Stimulated activated CD8-positive, alpha-beta memory T cell treated with anti-CD3 and anti-CD28 coated beads, Interleukin-12 subunit alpha, Interleukin-12 subunit beta, amount 100 ng/mL, for 24 hours (primary cell): Measurements from ENCODE around the gene IFT122.
"Not testable (repeated sequence)": the region's sequence is repeated elsewhere in the genome, so short reads cannot be mapped to it uniquely, and the experiment has no call there.

Source experiments
- DNase-seq: peaks from one replicate; pipeline ENCODE4 v3.0.0-alpha.2; 2020; ENCODE audit errors: extremely low read depth

Gene IFT122

DNA sequence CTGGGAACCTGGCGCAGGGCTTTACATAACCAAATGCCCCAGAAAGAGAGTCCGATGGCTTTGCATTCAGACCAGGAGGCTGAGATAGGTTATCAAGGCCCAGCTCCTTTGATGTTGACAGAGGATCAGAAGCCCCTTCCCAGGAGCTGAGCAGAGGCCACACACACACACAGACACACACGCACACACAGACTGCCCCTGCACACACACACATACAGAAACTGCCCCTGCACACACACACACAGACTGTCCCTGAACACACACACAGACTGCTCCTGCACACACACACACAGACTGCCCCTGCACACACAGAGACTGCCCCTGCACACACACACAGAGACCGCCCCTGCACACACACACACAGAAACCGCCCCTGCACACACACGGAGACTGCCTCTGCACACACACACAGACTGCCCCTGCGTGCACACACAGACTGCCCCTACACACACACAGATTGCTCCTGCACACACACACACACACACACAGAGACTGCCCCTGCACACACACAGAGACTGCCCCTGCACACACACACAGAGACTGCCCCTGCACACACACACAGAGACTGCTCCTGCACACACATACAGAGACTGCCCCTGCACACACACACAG is 75.9 kb downstream of the IFT122 start:
- DNase-seq: not testable (repeated sequence)

DNA sequence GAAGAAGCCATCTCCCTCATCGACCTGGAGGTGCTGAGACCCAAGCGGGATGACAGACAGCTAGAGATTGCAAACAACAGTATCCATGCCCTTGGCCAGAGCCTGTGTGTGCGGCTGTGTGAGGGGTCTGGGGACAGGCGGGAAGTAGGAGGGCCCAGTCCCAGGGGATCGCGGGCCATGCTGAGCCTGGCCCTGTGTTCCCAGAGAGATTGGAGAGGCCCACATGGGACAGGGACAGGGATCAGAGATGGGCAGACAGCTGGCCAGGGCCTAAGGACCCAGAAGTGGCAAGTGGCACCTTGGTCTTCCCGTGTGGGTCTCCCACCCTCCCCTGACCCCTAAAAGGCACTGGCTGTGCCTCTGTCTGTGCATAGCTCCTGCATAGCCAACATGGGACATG is 77.5 kb downstream of the IFT122 start:
- DNase-seq: no peak

DNA sequence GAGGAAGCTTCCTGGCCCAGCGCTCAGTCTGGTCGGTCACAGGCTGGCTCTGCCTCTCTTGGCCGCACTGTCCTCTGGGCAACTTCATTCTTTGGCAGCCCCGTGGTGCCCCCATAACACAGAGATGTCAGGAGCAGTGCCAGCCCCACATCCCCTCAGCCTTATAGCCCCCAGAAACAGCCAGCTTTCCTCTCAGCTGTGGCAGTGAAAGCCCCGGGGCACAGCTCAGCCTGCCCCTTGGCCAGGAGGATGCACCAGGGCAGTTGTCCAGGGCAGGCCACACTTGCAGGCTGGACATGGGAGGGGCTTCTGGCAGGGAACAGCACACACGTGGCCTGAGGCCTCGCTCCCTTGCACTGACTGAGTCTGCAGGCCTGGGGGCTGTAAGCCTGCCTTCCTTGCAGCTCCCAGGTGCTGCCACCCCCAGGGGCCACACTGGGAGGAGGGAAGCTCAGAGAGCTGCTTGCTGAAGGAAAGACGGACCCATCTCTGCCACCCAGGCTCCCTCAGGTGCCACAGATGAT is 78.1 kb downstream of the IFT122 start:
- DNase-seq: no peak

DNA sequence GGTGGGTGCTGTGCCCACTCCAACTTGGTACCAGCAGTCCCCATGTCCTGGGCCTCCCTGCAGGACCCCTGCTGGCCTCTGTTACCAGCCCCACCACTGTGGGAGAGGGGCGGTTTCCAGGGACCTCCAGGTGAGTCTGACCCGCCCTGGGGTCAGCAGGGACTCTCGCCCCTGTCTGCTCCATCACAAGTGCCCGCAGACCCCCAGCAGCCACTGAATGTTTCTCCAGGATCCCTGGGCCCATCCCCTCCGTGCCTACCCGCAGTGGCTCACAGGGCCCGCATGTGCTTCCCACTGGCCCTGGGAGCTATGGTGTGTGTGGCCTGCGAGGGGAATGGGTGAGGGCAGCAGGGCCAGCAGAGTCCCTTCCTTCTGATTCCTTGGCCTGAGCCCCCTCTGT is 78.6 kb downstream of the IFT122 start:
- DNase-seq: no peak

DNA sequence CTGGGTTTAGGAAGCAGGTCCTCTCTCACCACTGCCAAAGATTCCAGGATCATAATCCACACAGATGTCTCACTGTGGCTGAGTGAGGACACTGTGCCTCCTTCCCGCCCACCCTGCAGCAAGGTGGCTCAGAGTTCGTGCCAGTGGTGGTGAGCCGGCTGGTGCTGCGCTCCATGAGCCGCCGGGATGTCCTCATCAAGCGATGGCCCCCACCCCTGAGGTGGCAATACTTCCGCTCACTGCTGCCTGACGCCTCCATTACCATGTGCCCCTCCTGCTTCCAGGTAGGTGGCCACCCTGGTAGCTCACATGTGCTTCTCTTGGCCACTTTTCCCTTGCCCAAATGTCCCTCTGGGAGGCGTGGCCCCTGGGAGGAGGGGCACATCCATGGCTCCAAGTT is 79.4 kb downstream of the IFT122 start:
- no peak for DNase-seq

DNA sequence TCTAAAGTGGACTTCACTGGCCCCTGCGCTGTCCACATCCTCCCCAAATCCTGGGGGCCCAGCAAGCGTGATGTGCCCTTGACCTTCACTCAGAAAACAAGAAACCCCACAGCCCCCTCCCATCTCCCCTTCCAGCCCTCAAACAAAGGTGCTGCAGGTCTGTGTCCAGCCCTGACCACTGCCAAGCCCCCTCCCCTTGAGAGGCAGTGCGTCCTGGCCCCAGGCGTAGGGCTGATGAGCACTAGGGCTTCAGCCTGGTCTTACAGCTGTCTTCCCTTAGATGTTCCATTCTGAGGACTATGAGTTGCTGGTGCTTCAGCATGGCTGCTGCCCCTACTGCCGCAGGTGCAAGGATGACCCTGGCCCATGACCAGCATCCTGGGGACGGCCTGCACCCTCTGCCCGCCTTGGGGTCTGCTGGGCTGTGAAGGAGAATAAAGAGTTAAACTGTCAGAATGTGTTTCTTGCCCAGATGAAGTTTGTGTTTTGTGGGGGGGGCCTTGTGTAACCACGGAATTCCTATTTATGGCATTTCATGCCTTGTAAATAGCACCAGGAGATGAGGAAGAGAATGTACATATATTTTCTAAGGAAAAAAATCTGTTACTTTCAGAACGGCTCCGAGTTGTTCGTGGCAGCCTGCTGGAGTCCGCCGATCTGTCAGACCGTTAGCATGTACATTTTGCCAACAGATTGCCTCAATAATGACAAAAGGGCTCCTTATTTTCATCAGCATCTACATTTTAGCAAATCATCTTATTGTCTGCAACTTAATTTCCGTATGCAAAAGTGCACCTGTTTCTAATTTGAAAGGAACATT is 80.1 kb downstream of the IFT122 start:
- no peak for DNase-seq

DNA sequence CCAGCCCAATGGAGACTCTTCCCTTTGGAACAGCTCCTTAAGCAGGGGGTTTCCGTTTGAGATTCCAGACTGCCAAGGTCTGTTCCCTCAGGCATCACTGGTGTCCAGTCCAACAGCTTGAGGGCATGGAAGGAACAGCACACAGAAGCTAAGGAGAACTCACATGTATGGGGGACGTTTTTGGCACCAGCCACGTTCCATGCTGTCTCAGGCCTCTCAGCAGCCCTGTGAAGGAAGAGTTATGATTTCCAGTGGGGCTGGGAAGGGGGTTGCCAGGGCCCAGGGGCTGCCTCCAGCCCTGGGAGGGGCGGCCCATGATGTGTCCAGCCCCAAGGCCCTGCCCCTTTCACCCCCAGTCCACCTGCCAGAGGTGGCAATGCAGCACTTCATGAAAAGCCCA is 80.9 kb downstream of the IFT122 start:
- no peak for DNase-seq

DNA sequence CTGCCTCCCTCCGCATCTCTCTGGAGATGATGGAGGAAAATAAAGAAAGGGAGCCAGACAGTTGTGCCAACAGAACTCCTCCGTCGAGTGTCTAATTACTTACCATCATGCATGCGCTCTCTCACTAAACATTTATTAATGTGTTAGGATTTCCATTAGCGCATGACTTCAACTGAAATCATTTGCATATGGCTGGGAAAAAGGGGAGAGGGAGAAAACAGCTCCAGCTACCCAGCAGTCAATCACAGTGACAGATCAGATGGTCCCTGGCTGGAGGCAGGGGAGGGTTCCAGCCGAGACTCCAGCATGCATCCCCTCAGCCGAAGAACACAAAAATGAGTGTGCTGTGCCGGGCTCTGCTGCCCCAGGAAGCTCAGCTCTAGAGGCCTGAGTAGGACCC is 81.6 kb downstream of the IFT122 start:
- DNase-seq: no peak

DNA sequence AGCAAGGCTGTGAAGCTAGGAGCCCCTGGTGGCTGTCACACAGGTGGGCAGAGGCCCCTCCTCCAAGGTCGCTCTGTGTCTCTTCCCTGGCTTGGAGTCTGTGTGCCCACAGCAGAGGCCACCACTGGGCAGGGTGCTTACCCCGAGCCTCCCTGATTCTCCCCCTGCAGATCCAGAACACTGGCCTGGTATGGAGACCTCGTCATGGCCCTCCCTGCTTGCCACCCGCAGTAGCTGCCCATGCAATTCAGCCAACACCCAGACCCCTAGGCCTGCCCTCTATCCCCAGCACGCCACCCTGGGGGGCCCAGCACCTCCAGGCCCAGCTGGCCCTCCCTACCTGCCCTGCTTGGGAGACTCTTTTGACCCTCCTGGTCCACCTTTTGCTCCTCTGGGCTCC is 82.9 kb downstream of the IFT122 start:
- DNase-seq: no peak

DNA sequence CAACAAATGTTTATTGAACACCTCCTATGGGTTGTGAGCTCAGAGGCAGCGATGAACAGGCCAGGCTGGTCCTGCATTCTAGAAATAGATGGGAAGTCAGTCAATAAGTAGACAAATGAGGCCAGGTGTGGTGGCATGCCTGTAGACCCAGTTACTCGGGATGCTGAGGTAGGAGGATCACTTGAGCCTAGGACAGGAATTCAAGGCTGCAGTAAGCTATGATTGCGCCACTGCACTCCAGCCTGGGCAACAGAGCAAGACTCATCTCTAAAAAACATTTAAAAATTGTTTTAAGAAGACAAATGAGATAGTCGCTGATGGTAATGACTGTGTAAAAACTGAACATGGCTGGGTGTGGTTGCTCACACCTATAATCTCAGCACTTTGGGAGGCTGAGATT is 84.1 kb downstream of the IFT122 start:
- no peak for DNase-seq

DNA sequence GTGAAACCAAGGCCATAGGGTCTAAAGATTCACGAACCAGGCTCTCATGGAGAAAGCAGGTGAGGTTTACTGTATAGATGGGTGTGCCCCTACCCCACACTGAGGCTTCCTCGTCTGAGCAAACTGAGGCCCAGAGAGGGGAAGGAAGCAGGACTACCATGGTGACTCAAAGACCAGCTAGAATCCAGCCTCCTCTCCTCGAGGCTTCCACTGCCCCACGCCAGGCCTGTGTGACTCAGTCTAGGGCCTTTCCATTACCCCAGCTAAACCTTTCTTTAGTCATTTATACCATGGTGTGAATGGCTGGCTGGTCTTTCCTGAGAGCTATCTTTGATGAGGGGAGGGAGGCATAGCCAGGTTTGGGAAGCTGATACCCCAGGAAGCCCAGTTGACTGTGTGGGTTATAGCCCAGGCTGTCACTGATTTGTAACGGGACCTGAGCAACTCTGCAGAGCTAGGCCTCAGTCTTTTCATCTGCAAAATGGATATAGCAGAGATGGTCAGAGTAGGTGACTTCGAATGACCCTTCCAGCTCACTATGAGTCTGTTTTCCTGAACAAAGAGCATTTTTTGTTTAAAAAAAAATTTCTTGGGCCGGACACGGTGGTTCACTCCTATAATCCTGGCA is 85.4 kb downstream of the IFT122 start:
- DNase-seq: no peak

DNA sequence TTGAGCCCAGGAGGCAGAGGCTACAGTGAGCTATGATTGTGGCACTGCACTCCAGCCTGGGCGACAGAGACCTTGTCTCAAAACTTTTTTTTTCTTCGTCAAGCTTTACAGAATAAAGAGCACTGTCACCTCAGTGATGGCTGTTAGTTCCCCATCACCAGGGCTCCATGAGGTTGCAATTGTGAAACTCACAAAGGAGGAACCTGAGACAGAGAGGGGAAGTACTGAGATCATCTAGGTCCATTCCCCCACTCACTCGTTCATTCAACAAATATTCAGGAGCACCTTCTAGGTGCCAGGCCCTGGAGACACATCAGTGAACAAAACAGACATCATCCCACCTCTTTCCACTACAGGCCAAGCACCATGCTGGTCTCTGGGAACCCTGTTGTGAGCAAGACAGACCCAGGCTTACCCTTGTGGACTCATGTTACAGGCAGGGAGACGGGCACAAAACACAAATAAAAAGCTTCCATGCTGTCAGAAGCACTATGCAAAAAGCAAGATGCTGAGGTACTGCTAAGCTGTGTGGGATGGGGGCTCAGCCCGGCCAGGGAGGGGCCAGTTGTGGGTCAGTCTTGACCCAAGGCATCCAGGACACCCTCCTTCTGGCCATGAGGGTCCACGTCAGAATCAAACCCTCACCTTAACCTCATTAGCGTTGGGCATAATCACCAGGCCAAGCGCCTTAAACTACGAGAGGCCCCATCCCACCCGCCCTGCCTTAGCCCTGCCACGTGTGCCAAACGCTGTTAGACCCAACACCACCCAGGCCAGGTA is 86.3 kb downstream of the IFT122 start:
- DNase-seq: no peak

DNA sequence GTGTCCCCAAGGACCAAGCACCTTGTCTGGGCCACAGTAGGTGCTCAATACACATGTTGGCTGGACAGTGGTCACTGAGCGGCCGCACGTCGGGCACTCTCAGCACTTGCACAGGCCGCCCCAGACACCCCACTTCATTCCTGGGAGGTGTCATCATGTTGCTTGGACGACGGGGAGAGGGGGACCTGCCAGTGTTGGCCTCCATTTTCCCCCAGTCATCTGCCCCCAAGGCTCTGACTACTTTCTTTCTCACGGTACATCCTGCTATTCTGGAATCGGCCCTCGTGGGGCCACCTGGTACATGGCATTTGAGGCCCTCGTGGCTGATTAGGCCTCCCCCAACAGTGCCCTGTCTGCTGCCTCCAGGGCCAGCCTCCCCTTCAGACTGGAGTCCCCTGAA is 87.2 kb downstream of the IFT122 start:
- DNase-seq: no peak

DNA sequence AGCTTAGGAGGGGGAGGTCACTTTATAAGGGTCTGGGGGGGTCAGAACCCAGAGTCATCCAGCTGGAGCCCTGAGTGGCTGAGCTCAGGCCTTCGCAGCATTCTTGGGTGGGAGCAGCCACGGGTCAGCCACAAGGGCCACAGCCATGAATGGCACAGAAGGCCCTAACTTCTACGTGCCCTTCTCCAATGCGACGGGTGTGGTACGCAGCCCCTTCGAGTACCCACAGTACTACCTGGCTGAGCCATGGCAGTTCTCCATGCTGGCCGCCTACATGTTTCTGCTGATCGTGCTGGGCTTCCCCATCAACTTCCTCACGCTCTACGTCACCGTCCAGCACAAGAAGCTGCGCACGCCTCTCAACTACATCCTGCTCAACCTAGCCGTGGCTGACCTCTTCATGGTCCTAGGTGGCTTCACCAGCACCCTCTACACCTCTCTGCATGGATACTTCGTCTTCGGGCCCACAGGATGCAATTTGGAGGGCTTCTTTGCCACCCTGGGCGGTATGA is 88.6 kb downstream of the IFT122 start, which contains the start of gene RHO:
RHO (plus strand) TSS at position 51 of the 512 bp plus-strand sequence; CDS start at position 146, 95 bp downstream.
- DNase-seq: no peak

DNA sequence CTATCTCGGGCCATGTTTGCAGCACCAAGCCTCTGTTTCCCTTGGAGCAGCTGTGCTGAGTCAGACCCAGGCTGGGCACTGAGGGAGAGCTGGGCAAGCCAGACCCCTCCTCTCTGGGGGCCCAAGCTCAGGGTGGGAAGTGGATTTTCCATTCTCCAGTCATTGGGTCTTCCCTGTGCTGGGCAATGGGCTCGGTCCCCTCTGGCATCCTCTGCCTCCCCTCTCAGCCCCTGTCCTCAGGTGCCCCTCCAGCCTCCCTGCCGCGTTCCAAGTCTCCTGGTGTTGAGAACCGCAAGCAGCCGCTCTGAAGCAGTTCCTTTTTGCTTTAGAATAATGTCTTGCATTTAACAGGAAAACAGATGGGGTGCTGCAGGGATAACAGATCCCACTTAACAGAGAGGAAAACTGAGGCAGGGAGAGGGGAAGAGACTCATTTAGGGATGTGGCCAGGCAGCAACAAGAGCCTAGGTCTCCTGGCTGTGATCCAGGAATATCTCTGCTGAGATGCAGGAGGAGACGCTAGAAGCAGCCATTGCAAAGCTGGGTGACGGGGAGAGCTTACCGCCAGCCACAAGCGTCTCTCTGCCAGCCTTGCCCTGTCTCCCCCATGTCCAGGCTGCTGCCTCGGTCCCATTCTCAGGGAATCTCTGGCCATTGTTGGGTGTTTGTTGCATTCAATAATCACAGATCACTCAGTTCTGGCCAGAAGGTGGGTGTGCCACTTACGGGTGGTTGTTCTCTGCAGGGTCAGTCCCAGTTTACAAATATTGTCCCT is 89.6 kb downstream of the IFT122 start:
- no peak for DNase-seq

DNA sequence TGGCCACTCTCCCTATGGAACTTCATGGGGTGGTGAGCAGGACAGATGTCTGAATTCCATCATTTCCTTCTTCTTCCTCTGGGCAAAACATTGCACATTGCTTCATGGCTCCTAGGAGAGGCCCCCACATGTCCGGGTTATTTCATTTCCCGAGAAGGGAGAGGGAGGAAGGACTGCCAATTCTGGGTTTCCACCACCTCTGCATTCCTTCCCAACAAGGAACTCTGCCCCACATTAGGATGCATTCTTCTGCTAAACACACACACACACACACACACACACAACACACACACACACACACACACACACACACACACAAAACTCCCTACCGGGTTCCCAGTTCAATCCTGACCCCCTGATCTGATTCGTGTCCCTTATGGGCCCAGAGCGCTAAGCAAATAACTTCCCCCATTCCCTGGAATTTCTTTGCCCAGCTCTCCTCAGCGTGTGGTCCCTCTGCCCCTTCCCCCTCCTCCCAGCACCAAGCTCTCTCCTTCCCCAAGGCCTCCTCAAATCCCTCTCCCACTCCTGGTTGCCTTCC is 90.3 kb downstream of the IFT122 start:
- DNase-seq: no peak

DNA sequence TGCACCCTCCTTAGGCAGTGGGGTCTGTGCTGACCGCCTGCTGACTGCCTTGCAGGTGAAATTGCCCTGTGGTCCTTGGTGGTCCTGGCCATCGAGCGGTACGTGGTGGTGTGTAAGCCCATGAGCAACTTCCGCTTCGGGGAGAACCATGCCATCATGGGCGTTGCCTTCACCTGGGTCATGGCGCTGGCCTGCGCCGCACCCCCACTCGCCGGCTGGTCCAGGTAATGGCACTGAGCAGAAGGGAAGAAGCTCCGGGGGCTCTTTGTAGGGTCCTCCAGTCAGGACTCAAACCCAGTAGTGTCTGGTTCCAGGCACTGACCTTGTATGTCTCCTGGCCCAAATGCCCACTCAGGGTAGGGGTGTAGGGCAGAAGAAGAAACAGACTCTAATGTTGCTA is 90.8 kb downstream of the IFT122 start:
- no peak for DNase-seq

DNA sequence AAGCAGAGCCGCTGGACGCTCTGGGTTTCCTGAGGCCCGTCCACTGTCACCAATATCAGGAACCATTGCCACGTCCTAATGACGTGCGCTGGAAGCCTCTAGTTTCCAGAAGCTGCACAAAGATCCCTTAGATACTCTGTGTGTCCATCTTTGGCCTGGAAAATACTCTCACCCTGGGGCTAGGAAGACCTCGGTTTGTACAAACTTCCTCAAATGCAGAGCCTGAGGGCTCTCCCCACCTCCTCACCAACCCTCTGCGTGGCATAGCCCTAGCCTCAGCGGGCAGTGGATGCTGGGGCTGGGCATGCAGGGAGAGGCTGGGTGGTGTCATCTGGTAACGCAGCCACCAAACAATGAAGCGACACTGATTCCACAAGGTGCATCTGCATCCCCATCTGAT is 91.7 kb downstream of the IFT122 start:
- DNase-seq: no peak

DNA sequence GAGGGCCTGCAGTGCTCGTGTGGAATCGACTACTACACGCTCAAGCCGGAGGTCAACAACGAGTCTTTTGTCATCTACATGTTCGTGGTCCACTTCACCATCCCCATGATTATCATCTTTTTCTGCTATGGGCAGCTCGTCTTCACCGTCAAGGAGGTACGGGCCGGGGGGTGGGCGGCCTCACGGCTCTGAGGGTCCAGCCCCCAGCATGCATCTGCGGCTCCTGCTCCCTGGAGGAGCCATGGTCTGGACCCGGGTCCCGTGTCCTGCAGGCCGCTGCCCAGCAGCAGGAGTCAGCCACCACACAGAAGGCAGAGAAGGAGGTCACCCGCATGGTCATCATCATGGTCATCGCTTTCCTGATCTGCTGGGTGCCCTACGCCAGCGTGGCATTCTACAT is 92.2 kb downstream of the IFT122 start:
- DNase-seq: no peak

DNA sequence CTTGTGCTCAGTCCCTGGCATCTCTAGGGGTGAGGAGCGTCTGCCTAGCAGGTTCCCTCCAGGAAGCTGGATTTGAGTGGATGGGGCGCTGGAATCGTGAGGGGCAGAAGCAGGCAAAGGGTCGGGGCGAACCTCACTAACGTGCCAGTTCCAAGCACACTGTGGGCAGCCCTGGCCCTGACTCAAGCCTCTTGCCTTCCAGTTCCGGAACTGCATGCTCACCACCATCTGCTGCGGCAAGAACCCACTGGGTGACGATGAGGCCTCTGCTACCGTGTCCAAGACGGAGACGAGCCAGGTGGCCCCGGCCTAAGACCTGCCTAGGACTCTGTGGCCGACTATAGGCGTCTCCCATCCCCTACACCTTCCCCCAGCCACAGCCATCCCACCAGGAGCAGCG is 93.4 kb downstream of the IFT122 start:
- DNase-seq: no peak
